ENCODE measurements around the gene IQCM. TPM values are rescaled to one million over a fixed set of nuclear protein-coding genes. Genes with fewer than 3 reads are reported as not detected.

The IQCM gene
- not detected in 2 replicates for total RNA-seq
- long read RNA-seq, result 0 reads

GRCh38 chr4:149815743-149816142 is at the start of gene IQCM:
Gene IQCM, minus strand, starts transcription at chr4:149815843. Its CDS starts 73,152 bp downstream, at chr4:149742691.
- no peak for DNase-seq (ENCODE audit: low spot score, unreplicated experiment)
- TF ChIP-seq CTCF (IDR thresholded peaks at IDR 0.05; ENCODE audit: unreplicated experiment), result no peak
- Mint-ChIP-seq H3K27me3 (no peaks in the 10 kb centered on the region), H3K4me1 (ENCODE audit: low read depth) (no peaks in the 10 kb centered on the region), H3K27ac (no peak within 1 kb of the TSS), H3K9me3 (ENCODE audit: low read depth) (no peaks in the 10 kb centered on the region), H3K4me3 (ENCODE audit: low read depth) (no peak within 1 kb of the TSS), H3K36me3 (ENCODE audit: insufficient read depth) (no peaks in the 10 kb centered on the region)

GRCh38 chr4:149857446-149857845 is 41.8 kb upstream of the IQCM start:
- no peaks in the 10 kb centered on the region for H3K4me1 Mint-ChIP-seq (ENCODE audit: low read depth)
- no peak overlapping the region for H3K4me3 Mint-ChIP-seq (ENCODE audit: low read depth)
- no peak for DNase-seq (ENCODE audit: low spot score, unreplicated experiment)
- no peaks in the 10 kb centered on the region for H3K36me3 Mint-ChIP-seq (ENCODE audit: insufficient read depth)
- no peaks in the 10 kb centered on the region for H3K9me3 Mint-ChIP-seq (ENCODE audit: low read depth)
- H3K27me3 Mint-ChIP-seq, result no peaks in the 10 kb centered on the region
- TF ChIP-seq CTCF (IDR thresholded peaks at IDR 0.05; ENCODE audit: unreplicated experiment), result no peak
- H3K27ac Mint-ChIP-seq, result no peak overlapping the region

GRCh38 chr4:149845743-149846142 is 30.1 kb upstream of the IQCM start:
- no peak overlapping the region for H3K27ac Mint-ChIP-seq
- no peaks in the 10 kb centered on the region for H3K27me3 Mint-ChIP-seq
- H3K4me1 Mint-ChIP-seq (ENCODE audit: low read depth), result no peaks in the 10 kb centered on the region
- no peak overlapping the region for H3K4me3 Mint-ChIP-seq (ENCODE audit: low read depth)
- H3K36me3 Mint-ChIP-seq (ENCODE audit: insufficient read depth), result no peaks in the 10 kb centered on the region
- no peaks in the 10 kb centered on the region for H3K9me3 Mint-ChIP-seq (ENCODE audit: low read depth)
- no peak for DNase-seq (ENCODE audit: low spot score, unreplicated experiment)
- no peak for TF ChIP-seq CTCF (IDR thresholded peaks at IDR 0.05; ENCODE audit: unreplicated experiment)

- no peak overlapping the region for H3K4me3 Mint-ChIP-seq (ENCODE audit: low read depth)
- DNase-seq (ENCODE audit: low spot score, unreplicated experiment), result no peak
- no peak overlapping the region for H3K27ac Mint-ChIP-seq
Observed at GRCh38 chr4:149841686-149842085, 26.0 kb upstream of the IQCM start.

GRCh38 chr4:149838036-149838435 is 22.4 kb upstream of the IQCM start:
- H3K9me3 Mint-ChIP-seq (ENCODE audit: low read depth), result no peaks in the 10 kb centered on the region
- no peak overlapping the region for H3K27ac Mint-ChIP-seq
- no peak for DNase-seq (ENCODE audit: low spot score, unreplicated experiment)
- no peaks in the 10 kb centered on the region for H3K27me3 Mint-ChIP-seq
- H3K4me1 Mint-ChIP-seq (ENCODE audit: low read depth), result no peaks in the 10 kb centered on the region
- TF ChIP-seq CTCF (IDR thresholded peaks at IDR 0.05; ENCODE audit: unreplicated experiment), result no peak
- H3K36me3 Mint-ChIP-seq (ENCODE audit: insufficient read depth), result no peaks in the 10 kb centered on the region
- no peak overlapping the region for H3K4me3 Mint-ChIP-seq (ENCODE audit: low read depth)

More at GRCh38 chr4:149841686-149842085, 26.0 kb upstream of the IQCM start:
- no peaks in the 10 kb centered on the region for H3K27me3 Mint-ChIP-seq
- no peaks in the 10 kb centered on the region for H3K9me3 Mint-ChIP-seq (ENCODE audit: low read depth)
- H3K4me1 Mint-ChIP-seq (ENCODE audit: low read depth), result no peaks in the 10 kb centered on the region
- no peak for TF ChIP-seq CTCF (IDR thresholded peaks at IDR 0.05; ENCODE audit: unreplicated experiment)
- no peaks in the 10 kb centered on the region for H3K36me3 Mint-ChIP-seq (ENCODE audit: insufficient read depth)
